Hematopoietic multipotent progenitor cell treated with erythropoietin and hydrocortisone succinate and interleukin-3 and kit ligand, for 15 days (in vitro differentiated cells): Measurements from ENCODE around the gene TNPO2.
A peak's percentile ranks its signal among the peaks of the same experiment; 100 is the strongest.
"Not testable (repeated sequence)": the region's sequence is repeated elsewhere in the genome, so short reads cannot be mapped to it uniquely, and the experiment has no call there.

ENCODE experiments used
- DNase-seq: peaks from one replicate; pipeline ENCODE4 v3.0.0-alpha.2; 2015; ENCODE audit warnings: low spot score

TNPO2 gene

GRCh38 chr19:12736995-12737834, 13.5 kb upstream of the TNPO2 start, which contains the start of gene GET3:
GET3 (plus strand) TSS chr19:12737497; CDS start chr19:12737506, 9 bp downstream.
- peak; percentile 95 for DNase-seq

GRCh38 chr19:12733369-12734214, 9.9 kb upstream of the TNPO2 start:
- peak; percentile 70 for DNase-seq

GRCh38 chr19:12731337-12731736, 7.6 kb upstream of the TNPO2 start:
- no peak for DNase-seq

GRCh38 chr19:12730064-12730463, 6.3 kb upstream of the TNPO2 start:
- no peak for DNase-seq

- no peak for DNase-seq
Observed at GRCh38 chr19:12727745-12728433, 4.2 kb upstream of the TNPO2 start.

GRCh38 chr19:12726988-12727316, 3.2 kb upstream of the TNPO2 start:
- DNase-seq, result no peak

- not testable (repeated sequence) for DNase-seq
Observed at GRCh38 chr19:12725612-12726011, 1.9 kb upstream of the TNPO2 start.

GRCh38 chr19:12723381-12723640, 421 bp downstream of the TNPO2 start:
- no peak for DNase-seq

- peak; percentile 99 for DNase-seq
Observed at GRCh38 chr19:12722566-12723380, 959 bp downstream of the TNPO2 start.

- peak; percentile 49 for DNase-seq
Observed at GRCh38 chr19:12721656-12722565, 1.8 kb downstream of the TNPO2 start.

GRCh38 chr19:12720851-12721655, 2.7 kb downstream of the TNPO2 start:
- no peak for DNase-seq

GRCh38 chr19:12720296-12720695, 3.4 kb downstream of the TNPO2 start:
- no peak for DNase-seq

GRCh38 chr19:12715929-12716328, 7.8 kb downstream of the TNPO2 start:
- no peak for DNase-seq

- no peak for DNase-seq
Observed at GRCh38 chr19:12715102-12715501, 8.6 kb downstream of the TNPO2 start.

GRCh38 chr19:12713304-12713703, 10.4 kb downstream of the TNPO2 start:
- not testable (repeated sequence) for DNase-seq

- DNase-seq, result not testable (repeated sequence)
Observed at GRCh38 chr19:12712077-12712476, 11.7 kb downstream of the TNPO2 start.

GRCh38 chr19:12711187-12711586, 12.5 kb downstream of the TNPO2 start:
- DNase-seq, result no peak

GRCh38 chr19:12708641-12709040, 15.1 kb downstream of the TNPO2 start:
- no peak for DNase-seq

- no peak for DNase-seq
Observed at GRCh38 chr19:12706332-12706718, 17.4 kb downstream of the TNPO2 start.
